Cardiac fibroblast (primary cell): ENCODE results near the gene LRP3.

Source experiments
- DNase-seq, 2 donors: peaks; one replicate each; pipeline versions ENCODE4 v3.0.0 to v3.0.0-alpha.2; 2010; ENCODE audit warnings: low read depth in 2 of 2
- H3K4me3 ChIP-seq, 2 donors: replicated peaks in 1 of 2; 1 replicate in 1 of 2; 2 replicates in 1 of 2; pipeline ENCODE4 v1.5.1; 2011; ENCODE audit warnings: low read depth in 2 of 2, low read length in 2 of 2, mild to moderate bottlenecking in 2 of 2, moderate library complexity in 1 of 2
- TF ChIP-seq, protein P1 (sequence below): IDR thresholded peaks from one replicate; pipeline ENCODE4 v1.5.1; 2011; ENCODE audit warnings: low read depth, mild to moderate bottlenecking, low read length, inconsistent platforms

The LRP3 gene

DNA sequence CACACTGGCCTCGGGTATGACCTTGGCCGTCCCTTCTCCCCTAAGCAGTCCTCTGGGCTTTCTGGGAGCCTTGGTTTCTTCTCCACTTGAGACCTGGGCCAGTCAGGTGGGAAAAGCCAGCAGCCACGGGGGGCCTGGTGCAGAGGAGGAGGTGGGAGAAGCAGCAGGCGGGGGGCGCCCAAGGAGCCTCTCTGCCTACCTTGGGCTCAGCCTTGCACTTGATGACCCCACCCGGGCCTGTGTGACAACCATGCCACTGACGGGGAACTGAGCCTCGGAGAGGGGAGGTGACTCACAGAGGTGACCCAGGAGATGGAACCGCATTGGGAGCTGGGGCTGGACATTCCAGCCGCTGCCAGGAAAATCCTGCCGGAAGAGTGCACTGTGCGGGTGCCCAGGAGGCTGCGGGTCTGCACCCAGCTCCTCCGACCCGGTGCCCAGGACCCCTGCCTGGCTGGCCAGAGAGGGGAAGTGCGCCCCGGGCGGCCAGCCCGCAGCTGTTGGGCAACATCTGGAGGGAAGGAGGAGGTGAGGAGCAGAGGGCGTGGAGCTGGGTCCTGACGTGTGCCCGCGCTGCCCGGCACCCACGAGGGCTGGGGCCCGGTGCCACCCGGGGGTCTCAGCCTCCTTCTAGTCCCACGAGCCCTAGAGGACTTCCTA is 55.0 kb downstream of the LRP3 start:
- DNase-seq, result no peak
- TF ChIP-seq, protein P1, sequence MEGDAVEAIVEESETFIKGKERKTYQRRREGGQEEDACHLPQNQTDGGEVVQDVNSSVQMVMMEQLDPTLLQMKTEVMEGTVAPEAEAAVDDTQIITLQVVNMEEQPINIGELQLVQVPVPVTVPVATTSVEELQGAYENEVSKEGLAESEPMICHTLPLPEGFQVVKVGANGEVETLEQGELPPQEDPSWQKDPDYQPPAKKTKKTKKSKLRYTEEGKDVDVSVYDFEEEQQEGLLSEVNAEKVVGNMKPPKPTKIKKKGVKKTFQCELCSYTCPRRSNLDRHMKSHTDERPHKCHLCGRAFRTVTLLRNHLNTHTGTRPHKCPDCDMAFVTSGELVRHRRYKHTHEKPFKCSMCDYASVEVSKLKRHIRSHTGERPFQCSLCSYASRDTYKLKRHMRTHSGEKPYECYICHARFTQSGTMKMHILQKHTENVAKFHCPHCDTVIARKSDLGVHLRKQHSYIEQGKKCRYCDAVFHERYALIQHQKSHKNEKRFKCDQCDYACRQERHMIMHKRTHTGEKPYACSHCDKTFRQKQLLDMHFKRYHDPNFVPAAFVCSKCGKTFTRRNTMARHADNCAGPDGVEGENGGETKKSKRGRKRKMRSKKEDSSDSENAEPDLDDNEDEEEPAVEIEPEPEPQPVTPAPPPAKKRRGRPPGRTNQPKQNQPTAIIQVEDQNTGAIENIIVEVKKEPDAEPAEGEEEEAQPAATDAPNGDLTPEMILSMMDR, result no peak
- no peak overlapping the region for H3K4me3 ChIP-seq

DNA sequence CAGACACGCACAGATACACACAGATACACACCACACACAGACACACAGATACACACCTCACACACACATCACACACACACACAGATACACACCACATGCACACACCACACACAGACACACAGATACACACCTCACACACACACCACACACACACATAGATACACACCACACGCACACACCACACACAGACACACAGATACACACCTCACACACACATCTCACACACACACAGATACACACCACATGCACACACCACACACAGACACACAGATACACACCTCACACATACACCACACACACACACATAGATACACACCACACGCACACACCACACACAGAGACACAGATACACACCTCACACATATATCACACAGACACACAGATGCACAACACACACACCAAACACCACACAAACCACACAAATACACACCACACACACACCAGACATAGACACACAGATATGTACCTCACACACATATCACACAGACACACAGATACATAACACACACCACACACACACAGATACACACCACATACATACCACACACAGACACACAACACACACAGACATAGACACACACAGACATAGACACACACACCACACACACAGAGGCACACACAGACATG is 55.7 kb downstream of the LRP3 start:
- no peak for DNase-seq
- TF ChIP-seq, protein P1, result no peak
- no peak overlapping the region for H3K4me3 ChIP-seq

DNA sequence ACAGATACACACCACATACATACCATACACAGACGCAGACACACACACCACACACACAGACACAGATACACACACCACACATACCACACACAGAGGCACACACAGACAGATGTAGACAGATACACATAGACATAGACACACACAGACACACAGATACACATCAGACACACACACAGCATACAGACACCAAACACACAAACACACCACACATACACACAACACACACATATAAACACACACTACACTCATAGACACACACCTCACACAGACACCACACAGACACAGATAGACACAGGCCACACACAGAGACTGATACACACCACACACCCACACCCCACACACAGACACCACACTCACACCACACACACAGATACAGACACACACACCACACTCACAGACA is 56.4 kb downstream of the LRP3 start:
- H3K4me3 ChIP-seq, result no peak overlapping the region
- TF ChIP-seq, protein P1, result no peak
- DNase-seq, result no peak

DNA sequence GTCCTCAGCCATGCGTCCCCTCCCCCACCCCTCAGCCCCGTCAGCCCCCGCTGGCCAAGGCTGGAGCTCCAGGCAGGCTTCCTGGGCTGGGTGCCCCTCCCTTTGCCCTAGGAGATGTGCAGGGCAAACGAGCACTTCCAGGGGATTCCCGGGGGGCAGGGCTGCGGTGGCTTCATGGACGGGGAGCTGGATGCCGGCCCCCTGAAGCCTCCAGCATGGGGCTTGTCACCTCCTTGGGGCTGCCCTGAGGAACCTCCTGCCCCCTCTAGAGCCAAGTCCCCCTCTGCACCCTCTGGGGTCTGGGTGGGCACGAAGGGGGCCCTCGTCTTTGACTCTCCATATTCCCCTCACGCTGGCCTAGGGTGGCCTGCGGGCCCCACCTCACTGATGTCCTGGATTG is 56.9 kb downstream of the LRP3 start:
- no peak for DNase-seq
- TF ChIP-seq, protein P1, result no peak
- no peak overlapping the region for H3K4me3 ChIP-seq

DNA sequence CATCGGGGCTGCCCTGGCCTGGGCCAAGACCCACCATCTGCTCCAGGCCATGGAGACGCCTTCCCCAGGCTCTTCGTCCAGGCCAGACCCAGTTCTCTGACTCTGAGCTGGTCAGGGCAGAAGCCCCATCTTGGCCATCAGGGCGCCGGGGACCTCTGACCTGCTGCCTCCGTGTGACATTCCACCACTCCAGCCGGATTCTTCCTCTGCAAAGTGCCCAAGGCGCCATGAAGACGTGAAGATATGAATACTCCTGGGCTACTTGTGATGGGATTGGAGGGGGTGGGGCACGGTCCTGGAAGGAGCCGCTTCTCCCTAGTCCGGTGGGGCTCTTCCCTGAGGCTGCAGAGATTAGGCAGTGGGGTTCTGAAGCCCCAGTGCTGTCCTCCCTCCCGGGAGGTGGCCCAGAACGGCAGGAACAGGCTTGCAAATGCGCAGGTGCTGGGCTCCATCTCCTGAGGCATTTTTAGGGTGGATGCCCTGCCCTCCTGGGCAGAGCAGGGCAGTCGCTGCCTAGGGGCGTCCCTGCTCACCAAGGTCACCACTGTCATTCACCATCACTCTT is 57.5 kb downstream of the LRP3 start:
- no peak overlapping the region for H3K4me3 ChIP-seq
- TF ChIP-seq, protein P1, result no peak
- no peak for DNase-seq

DNA sequence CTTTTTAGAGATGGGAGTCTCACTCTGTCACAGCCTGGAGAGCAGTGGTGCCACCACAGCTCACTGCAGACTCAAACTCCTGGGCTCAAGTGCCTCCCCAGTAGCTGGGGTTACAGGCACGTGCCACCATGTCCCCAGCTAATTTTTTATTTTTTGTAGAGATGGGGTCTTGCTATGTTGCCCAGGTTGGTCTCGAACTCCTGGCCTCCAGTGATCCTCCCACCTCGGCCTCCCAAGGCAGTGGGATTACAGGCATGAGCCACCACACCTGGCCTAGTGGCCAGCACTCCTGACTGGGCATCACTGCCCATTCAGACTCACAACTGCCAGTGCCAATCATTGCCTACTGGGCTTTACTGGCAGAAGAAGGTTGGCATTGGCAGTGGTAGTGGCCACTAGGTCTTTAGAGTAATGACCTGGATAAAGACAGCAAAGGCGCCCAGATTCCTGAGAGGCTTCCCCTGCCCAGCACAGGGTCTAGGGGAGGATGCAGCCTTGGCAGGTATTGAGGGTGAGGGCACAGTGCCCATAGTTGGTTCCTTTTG is 58.4 kb downstream of the LRP3 start:
- no peak for DNase-seq
- no peak overlapping the region for H3K4me3 ChIP-seq
- TF ChIP-seq, protein P1, result no peak
